HG03108 (cell line): ENCODE measurements around the gene ZNF740.
"Not testable (repeated sequence)": the region's sequence is repeated elsewhere in the genome, so short reads cannot be mapped to it uniquely, and the experiment has no call there.

Experiments
- ATAC-seq: cut with Tn5 transposase; IDR thresholded peaks from one replicate; pipeline ENCODE4 v1.9.1; 2021; ENCODE audit warnings: moderate library complexity; ENCODE audit not compliant: unreplicated experiment

ZNF740 gene

DNA sequence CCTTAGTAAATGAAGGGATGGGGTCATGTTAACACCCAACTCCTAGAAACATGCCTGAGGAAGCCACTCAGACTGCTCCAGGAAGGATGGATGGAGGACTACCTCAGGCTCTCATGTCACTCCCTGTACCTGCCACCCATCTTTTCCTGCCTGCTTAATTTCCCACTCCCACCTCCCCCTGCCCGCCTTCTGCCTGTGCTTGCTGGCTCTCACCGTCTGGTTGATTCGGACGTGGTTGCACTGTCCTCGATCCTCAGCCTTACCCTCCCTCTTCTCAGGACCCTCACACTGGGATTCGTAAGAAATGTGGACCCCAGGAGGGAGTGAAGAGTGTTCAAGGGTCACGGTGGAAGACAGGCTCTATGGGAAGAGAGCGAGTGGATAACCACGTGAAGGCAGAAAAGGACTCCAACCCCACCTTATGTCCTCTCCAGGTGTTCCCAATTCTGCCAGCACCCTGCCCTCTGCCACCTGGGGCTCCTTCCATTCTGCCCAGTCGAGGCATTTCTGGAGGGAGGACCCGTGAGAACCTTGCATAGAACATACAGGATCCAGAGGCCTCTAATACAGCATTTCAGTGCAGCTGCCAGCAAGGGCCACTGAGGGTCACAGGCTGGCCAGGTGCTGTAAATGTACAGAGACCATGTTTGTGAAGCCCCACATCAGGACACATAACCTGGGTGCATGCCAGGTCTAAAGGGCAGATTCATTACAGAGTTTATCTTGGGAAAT is 13.6 kb downstream of the ZNF740 start:
- ATAC-seq: no peak

DNA sequence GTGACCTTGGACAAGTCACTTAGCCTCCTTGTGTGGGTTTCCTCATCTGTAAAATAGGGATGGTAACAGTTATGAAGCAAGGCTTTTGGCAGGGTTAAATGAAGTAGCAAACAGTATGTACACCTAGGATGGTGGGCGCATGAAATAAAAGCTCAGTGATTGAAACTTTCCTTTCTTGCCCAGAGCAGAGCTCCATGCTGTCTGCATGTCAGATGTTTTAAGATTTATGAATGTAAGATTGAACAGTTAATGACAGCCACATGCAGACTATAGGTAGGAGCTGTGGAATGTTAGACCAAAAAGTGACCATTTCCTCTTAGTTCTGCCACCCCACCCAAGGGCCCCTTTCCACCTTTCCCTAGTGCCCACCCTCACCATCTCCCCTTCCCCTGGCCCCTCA is 14.5 kb downstream of the ZNF740 start:
- no peak for ATAC-seq

DNA sequence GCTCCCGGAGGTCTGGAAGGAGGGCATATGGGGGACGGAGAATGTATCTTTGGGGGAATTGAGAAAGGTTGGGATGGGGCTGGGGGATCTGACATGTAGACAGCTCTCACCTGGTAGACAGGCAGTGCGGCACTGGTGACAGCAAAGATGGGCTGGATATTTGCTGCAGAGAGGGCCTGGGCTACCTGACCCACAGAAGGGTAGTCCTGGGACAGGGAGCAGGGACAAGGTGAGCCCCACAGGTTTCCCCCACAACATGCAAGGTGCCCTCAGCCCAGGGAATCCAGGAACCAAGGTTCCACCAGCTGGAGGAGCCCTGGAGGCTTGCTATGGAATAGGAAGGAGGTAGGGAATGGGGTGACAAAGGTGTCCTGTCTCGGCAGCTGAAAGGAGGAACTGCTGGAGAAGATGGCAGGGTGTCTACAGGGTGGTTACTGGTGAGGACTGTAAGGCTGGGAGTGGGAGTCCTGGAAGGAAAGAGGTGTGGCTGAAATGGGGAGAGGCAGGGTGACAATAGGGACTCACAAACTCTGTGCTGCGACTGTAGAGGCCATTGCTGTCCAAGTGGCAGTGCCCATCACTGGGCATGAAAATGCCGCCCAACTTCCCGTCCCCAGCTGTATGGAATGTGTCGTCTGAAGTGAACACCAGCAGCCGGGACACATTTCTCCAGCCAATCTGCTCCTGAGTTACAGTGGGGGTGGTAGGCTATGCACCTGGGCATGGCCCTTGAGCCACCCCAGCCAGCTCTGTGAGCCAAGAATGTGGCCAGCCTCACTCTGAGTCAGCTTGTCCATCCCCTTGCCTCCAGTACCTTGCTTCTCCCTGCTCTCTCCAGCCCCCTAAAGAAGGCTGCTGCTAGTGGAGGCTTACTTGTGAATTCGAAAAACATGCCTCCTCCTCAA is 15.2 kb downstream of the ZNF740 start:
- ATAC-seq: no peak

DNA sequence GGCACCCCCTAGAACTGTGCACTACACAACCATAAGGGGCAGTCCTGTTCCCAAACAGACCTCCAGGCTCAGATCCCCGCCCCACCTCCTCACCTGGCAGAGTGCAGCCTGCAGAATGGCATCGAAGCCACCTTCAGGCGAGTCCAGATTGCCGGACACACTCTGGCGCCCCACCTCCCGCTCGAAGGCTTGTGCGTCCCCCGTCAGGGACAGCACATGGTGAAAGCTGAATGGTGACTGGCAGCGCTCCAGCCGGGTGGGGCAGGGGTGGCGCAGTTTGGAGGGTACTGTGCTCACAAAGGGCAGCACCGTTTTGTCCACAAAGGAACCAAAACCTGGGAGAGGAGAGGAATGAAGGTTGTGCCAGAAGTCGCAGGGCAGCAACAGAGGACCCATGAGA is 16.0 kb downstream of the ZNF740 start:
- no peak for ATAC-seq

DNA sequence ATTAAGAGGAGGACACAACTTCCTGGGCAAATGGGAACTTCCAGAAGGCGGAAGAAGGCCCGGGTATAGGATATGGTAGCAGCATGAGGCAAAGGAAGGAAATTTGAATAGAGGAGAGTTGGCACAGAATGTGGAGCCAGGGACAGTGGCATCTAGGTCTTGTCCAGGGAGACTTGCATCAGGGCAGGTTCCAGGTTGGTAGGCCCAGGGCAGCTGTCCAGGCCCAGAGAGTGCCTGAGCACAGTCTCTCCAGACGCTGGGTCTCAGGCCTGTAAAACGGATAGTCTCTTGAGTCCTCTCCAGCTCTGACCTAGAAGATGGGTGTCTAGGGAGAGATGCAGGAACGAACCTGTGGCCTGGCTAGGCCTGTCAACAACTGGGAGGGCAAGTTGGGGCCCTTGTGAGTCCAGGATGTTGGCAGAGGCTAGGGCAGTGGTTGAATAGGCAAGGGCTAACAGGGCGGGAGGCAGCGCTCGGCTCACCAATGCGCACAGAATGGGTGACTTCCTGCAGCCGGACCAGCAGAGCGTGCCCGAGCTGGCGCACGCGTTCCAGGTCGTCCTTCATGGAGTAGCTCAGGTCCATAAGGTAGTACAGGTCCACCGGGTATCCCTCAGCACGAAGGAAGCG is 16.6 kb downstream of the ZNF740 start:
- no peak for ATAC-seq

DNA sequence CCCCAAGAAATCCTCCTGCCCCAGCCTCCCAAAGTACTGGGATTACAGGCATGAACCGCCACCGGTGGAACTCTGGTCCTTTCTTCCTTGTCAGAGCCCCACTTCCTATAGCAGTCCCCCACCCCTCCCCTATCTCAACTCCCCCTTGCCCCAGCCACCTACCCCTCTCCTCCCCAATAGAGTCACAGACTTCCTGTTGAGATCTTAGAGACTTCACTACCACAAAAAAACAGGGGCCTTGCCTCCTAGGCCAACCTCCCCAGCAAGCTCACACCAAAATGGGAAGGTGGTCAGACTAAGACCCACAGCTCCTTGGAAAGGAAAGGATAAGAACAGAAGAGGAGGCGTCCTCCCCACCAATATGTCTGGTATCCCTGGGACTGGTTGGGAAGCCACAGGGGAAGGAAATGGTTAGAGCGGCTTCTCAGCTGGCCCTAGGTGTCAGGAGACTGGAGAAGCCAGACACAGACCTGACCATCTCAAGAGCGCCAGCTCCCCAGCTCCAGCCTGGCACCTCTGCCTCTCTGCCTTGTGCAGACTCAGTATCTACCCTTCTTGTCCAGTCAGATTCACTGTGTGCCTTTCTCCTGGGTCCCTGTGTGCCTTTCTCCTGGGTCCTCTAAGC is 18.1 kb downstream of the ZNF740 start:
- no peak for ATAC-seq

DNA sequence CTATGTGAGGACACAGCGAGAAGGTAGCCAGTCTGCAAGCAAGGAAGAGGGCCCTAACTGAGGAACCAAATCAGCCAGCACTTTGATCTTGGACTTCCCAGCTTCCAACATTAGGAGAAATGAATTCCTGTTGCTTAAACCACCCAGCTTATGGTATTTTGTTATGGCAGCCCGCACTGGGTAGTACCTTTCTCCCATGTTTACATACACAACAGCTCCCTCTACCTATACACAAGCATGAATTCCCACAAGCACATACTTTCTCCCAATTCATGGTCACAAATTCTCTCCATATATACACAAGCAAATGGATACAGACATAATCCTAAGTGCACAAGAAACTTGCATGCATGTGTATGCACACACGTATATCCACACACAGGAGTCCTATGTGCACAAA is 19.2 kb downstream of the ZNF740 start:
- no peak for ATAC-seq

DNA sequence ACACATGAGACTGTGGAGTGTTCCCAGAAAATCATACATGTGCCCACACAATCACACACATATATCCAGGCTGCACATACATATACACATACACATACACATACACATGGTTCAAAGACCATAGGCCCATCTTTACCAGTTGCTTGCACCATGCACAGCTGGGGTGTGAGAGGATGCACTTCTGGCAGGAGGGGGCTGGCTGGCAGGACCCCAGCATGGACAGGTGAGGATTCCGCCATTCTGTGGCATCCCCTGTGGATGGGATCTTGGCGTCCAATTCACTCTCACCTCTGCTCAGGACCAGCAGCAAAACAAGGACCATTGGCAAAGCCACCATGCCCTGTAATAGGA is 19.6 kb downstream of the ZNF740 start:
- ATAC-seq: peak; percentile 10

DNA sequence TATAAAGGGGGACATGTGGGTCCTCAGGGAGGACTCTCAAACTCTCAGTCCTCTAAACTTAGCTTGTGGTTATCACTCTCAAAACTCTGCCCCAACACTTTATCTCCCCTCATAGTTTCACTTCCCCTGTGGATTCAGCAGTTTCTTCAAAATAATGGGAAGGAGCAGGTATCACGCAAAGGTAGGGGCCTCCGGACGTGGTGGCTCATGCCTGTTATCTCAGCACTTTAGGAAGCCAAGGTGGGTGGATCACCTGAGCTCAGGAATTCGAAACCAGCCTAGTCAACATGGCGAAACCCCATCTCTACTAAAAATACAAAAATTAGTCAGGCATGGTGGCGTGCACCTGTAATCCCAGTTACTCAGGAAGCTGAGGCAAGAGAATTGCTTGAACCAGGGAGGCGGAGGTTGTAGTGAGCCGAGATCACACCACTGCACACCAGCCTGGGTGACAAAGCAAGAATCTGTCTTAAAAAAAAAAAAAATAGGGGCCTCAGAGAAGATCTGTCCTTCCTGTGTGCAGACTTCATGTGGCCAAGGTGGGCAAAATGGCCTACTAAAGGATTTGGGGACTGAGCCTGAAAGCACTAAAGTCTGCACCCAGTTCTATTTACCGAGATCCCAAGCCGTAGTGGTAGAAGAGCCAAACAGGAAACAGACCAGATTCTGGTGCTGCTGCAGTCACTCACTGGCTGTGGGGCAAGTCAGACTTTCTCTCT is 20.1 kb downstream of the ZNF740 start:
- ATAC-seq: peak; percentile 56

DNA sequence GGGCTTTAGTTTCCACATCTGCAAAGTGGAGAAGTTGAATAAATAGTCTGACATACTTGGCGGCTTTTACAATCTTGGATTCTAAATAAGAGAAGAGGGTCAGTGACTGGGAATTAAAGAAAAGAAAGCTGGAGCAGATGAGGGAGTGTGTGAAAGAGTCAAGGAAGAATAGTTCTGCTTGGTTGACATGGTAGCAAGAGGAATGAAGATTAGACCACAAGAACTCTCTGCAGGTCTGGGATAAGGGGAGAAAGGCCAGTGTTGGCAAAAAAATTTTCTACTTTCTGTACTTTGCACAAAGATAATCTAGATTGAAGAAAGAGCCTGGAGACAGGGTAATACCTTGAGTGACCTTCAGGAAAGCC is 20.6 kb downstream of the ZNF740 start:
- no peak for ATAC-seq

DNA sequence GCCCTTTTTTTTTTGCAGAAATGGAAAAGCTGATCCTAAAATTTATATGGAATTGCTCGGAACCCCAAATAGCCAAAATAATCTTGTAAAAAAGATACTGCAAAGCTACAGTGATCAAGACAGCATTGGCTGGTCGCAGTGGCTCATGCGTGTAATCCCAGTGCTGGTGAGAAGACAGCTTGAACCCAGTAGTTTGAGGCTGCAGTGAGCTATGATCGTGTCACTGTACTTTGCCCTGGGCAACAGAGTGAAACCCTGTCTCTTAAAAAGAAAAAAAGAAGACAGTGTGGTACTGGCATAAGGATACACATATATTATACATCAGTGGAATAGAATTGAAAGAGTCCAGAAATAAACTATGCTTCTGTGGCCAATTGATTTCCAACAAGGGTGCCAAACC is 21.1 kb downstream of the ZNF740 start:
- ATAC-seq: no peak

DNA sequence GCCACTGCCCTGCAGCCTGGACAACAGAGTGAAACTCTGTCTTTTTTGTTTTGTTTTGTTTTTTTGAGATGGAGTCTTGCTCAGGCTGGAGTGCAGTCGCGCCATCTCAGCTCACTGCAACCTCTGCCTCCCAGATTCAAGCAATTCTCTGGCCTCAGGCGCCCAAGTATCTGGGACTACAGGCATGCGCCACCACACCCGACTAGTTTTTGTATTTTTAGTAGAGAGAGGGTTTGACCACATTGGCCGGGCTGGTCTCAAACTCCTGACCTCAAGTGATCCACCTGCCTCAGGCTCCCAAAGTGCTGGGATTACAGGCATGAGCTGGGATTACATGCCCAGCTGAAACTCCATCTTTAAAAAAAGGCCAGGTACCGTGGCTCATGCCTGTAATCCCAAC is 21.8 kb downstream of the ZNF740 start:
- not testable (repeated sequence) for ATAC-seq

DNA sequence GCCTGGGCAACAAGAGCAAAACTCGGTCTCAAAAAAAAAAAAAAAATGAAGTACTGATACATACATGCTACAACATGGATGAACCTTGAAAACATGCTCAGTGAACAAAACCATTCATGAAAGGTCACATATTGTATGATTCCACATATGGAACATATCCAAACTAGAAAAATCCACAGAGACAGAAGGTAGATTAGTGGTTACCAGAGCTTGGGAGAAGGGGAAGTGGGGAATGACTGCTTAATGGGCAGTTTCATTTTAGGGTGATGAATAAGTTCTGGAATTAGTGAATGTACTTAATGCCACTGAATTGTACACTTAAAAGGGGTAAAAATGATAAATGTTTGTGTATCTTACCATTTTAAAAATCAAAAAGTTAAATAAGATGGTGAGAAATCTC is 23.8 kb downstream of the ZNF740 start:
- no peak for ATAC-seq

DNA sequence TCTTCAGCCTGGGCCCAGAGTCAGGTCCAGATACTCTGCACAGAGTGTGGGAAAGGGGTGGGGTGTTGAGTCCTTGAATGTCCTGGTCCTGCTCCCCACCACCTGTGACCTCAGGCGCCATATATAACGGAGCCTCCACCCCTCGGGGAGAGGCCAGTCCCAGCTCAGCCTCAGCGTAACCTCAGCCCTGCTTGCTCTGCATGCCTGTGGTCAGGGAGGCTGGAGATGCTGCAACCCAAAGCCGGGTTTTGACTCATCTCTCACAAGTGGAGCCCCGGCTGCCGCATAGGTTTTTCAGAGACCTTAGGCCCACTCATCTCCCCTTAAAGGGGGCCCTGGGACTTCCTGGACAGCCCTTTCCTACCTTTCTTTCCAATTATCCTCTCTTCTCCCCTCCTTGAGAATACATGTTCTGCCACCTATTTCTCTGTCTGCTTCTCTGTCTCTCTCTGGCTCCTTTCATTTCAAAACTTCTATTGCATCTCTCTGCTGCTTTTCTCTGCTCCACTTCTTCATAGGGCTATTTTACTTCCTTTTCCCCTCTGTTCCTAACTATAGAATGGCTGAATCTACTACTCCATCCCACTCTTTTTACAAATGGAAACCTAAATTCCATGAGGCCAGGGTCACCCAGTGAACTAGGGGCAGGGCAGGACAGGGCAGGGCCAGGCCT is 25.4 kb downstream of the ZNF740 start:
- peak; percentile 61 for ATAC-seq

DNA sequence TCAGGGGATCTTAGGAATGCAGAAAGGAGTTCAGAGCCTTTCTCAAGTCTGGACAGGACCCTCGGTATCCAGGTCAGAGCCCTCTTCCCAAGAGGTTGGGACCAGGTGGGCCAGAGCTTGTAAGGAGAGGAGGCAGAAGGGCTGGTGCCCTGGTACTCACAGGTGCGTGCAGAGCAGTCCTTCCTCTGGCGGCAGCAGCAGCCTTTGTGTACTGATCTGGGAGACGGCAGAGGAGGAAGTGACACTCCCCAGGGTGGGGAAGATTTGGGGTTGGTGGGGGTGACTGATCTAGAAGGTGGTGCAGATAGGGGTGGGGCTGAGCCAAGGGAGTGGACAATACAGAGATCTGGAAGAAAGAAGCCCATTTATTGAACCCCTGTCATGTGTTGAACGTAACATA is 26.5 kb downstream of the ZNF740 start, which contains the start of gene ITGB7:
Gene ITGB7 (minus strand): TSS at position 210 of the 400 bp plus-strand sequence. CDS start 6,808 bp downstream, outside the sequence.
- ATAC-seq: no peak

DNA sequence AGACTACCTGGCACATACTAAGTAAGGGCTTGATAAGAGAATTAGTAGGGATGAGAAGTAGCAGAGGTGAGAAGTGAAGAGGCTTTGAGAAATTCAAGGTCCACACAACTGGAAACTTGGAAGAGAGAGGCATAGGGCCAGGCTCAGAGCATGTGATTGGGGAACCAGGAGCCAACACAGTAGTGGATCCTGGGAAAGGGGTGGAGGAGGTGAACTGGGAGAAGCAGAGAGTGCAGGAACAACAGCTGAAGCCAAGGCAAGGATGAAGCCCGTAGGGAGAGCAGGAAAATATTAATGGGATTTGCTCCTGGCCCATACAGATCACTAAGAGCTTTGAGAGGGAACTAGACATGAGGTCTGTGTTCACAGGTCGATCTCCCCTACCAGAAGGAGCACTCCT is 27.9 kb downstream of the ZNF740 start:
- no peak for ATAC-seq

DNA sequence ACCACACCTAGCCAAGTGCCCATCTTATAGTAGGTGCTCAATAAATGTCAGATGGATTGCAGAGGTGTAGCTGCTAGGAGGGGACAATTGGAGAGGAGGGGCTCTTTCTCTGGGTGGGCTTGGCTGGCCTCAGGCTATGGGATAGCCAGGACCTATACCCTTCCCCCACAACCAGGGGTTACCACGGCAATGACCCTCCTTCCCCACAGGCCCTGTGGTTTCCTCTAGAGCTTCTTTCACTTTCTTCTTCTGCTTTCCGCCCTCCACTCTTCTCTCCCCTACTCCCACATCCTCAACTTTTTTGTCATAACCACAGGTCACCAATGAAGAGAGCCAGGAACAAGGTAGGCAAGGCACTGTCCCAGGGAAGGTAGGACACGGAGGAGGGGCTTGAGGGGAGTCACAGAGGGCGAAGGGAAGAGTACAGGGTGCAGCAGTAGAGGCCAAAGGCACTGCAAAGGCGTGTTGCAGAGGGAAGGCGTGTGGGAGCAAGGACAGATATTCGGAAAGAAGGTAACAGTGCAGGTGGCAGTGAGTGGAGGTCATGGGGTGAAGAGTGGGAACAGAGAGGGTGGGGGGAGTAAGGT is 28.4 kb downstream of the ZNF740 start:
- ATAC-seq: peak; percentile 43

DNA sequence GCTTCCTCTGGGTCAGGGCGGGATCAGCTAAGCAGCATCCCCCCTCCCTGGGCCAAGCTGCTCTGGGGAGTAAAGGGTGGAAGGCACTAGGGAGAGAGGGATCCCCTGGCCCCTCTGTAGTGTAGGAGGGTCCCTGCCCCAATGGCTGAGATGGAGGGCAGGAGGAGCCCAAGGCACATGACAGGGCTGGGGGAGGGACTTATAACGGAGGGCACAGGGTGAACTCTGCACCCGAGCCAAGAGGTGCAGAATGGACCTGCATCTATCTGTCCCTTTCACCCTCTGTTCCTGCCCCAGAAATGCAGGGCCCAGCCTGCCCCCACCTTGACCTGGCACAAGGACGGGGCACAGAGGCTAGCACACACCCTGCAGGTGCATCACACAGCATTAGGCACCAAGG is 30.3 kb downstream of the ZNF740 start:
- ATAC-seq: no peak

DNA sequence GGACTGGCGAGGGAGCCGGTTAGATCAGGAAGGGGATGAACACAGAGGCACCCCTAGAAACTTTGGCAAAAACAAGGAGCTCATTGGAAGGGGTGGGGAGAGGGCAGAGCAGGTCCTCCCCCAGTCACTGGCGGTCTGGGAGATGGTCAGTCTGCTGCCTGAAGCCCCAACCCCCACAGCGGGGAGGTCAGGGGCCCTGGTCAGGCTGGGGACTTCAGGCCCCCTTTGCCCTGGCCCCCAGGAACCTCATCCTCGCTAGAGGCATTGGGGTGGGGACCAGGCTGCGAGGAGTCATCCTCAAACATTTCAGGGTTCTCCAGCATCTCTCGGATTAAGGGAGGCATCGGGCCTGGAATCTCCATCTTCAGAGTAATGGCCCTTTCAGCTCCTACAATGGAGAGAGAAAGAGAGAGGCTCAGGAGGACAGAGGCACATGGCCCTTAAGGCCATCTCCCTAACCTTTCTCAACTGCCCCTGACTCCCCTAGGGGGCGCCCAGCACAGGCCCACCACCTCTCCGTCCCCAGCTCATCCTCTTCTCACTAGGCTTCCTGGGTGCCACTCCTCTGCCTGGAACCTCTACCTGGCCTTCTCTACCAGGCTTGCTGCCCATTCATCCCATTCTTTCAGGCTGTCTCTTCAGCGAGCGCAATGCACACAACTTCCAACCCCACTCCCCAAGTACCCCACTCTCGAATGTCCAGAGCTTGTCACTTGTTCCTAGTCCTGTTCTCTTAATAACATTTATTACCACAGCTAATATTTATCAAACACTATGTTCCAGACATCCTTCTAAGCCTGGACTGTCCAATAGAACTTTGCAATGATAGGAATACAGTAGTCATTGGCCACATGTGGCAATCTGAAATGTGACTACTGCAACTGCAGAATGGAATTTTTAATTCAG is 31.2 kb downstream of the ZNF740 start:
- no peak for ATAC-seq
